Mesothelial cell of epicardium (in vitro differentiated cells): ENCODE data around the gene ROBO1. TPM values are rescaled to one million over a fixed set of nuclear protein-coding genes. Genes with fewer than 3 reads are reported as not detected.
"Not testable (repeated sequence)": the region's sequence is repeated elsewhere in the genome, so short reads cannot be mapped to it uniquely, and the experiment has no call there.

Experiments
- DNase-seq, 2 experiments: peaks; one replicate each; pipeline ENCODE4 v3.0.0; 2021; ENCODE audit warnings: low spot score in 2 of 2; ENCODE audit not compliant: unreplicated experiment in 2 of 2
- H3K27ac Mint-ChIP-seq: 2 replicates; pipeline ENCODE4 v1.8.0; 2021; ENCODE audit warnings: mixed read lengths
- H3K27me3 Mint-ChIP-seq: 2 replicates; pipeline ENCODE4 v1.8.0; 2021; ENCODE audit warnings: low read depth, mixed read lengths
- H3K36me3 Mint-ChIP-seq: 2 replicates; pipeline ENCODE4 v1.8.0; 2021; ENCODE audit warnings: mixed read lengths
- H3K4me1 Mint-ChIP-seq: 2 replicates; pipeline ENCODE4 v1.8.0; 2021; ENCODE audit warnings: mixed read lengths
- H3K4me3 Mint-ChIP-seq: 2 replicates; pipeline ENCODE4 v1.8.0; 2021; ENCODE audit warnings: mild to moderate bottlenecking, moderate library complexity, mixed read lengths
- H3K9me3 Mint-ChIP-seq: 2 replicates; pipeline ENCODE4 v1.8.0; 2021; ENCODE audit warnings: mixed read lengths
- total RNA-seq: library from RNA; stranded (reverse); gene quantifications from 3 replicates; pipeline ENCODE4 v1.2.1, GENCODE V29; 2021
- TF ChIP-seq, protein P1 (sequence below): fragments of 200-600 bp; sonication (generic); IDR thresholded peaks from one replicate; pipeline ENCODE4 v1.5.0; 2021; ENCODE audit warnings: antibody characterized with exemption; ENCODE audit not compliant: unreplicated experiment

ROBO1 gene
- total RNA-seq, 1 donor from 2014 or later: 143 TPM

DNA sequence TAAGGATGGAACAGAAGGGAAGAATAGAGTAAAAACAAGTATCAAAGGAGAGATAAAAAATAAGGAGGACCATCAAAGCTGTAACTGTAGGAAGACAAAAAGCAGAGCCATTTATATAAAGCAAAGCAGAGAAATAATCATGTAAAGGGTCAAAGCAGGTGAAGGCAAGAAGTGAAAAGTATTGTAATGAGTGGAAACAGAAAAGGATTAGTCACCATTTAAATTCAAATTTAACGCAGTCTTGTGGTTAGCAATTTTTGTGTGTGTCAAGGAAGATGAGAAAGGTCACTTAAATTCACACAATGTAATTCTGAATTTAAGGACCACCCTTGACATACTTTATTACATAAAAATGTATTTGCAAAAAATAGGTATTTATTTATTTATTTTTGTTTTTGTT is 567.8 kb downstream of the ROBO1 start:
- peaks cover 16% of the 10 kb centered on the region for H3K4me1 Mint-ChIP-seq
- no peaks in the 10 kb centered on the region for H3K27me3 Mint-ChIP-seq
- TF ChIP-seq, protein P1, sequence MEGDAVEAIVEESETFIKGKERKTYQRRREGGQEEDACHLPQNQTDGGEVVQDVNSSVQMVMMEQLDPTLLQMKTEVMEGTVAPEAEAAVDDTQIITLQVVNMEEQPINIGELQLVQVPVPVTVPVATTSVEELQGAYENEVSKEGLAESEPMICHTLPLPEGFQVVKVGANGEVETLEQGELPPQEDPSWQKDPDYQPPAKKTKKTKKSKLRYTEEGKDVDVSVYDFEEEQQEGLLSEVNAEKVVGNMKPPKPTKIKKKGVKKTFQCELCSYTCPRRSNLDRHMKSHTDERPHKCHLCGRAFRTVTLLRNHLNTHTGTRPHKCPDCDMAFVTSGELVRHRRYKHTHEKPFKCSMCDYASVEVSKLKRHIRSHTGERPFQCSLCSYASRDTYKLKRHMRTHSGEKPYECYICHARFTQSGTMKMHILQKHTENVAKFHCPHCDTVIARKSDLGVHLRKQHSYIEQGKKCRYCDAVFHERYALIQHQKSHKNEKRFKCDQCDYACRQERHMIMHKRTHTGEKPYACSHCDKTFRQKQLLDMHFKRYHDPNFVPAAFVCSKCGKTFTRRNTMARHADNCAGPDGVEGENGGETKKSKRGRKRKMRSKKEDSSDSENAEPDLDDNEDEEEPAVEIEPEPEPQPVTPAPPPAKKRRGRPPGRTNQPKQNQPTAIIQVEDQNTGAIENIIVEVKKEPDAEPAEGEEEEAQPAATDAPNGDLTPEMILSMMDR: no peak
- peaks cover 17% of the 10 kb centered on the region for H3K9me3 Mint-ChIP-seq
- DNase-seq: no peak
- peaks cover 2% of the 10 kb centered on the region for H3K36me3 Mint-ChIP-seq
- no peak overlapping the region for H3K27ac Mint-ChIP-seq
- no peak overlapping the region for H3K4me3 Mint-ChIP-seq

DNA sequence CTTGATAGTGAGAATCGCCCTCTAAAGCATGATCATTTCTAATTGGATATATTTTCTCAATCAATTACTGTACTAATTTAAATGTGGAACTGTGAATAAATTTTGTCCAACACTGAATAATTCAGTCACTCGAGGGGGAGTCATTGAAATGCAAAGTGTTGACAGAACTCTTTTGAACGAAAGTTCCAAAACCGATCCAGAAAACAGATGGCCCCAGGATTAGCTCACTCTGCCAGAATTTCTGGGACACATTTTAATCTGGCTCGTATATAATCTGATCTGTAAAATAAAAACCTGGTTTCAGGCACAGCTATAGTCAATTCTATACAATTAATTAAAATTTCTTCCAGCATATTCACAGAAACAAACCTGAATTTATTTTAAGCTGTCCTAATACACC is 580.4 kb downstream of the ROBO1 start:
- no peaks in the 10 kb centered on the region for H3K27me3 Mint-ChIP-seq
- peaks cover 6% of the 10 kb centered on the region for H3K4me1 Mint-ChIP-seq
- no peaks in the 10 kb centered on the region for H3K36me3 Mint-ChIP-seq
- H3K27ac Mint-ChIP-seq: no peak overlapping the region
- TF ChIP-seq, protein P1: no peak
- H3K9me3 Mint-ChIP-seq: no peaks in the 10 kb centered on the region
- H3K4me3 Mint-ChIP-seq: no peak overlapping the region
- no peak for DNase-seq

DNA sequence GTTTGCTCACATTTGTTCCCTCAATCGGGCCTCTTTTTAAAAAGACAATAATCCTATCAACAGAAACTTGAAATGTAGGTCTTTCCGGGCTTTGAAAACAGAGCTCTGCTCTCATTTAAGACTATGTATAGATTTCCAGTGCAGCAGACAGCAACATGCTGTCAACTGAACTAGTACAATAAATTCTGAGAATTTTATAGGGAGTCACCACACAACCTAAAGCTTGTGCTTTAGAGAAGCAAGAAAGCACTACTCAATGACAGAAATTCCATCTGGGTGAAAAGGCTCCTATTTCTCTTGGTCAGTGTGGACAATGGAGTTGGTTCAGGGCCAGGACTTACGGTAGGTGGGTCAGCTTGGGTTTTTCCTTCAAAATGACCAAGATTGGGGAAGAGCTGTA is 583.5 kb downstream of the ROBO1 start:
- Mint-ChIP-seq H3K36me3 (no peaks in the 10 kb centered on the region), H3K4me1 (peaks cover 6% of the 10 kb centered on the region), H3K27ac (no peak overlapping the region), H3K9me3 (no peaks in the 10 kb centered on the region), H3K27me3 (no peaks in the 10 kb centered on the region), H3K4me3 (no peak overlapping the region)
- no peak for DNase-seq
- TF ChIP-seq, protein P1: no peak

DNA sequence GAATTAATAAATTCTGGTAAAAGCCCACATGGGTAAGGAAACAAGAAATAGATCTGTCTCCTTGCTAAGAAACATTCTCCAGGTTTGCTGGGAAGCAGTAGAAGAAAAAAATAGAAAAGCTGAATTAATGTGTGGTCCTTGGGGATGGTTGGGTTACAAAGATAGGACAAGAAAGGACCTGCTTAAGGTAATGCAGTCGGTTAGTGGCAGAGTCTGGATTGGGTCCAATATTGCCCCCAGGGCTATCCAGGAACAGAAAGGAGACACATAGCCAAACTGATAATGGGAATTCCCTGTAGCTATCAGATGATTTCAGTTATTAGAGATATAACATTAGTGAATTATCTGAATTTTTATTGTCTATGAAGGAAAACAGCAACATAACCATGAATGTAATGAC is 584.3 kb downstream of the ROBO1 start:
- Mint-ChIP-seq H3K4me1 (peaks cover 6% of the 10 kb centered on the region), H3K27ac (no peak overlapping the region), H3K36me3 (no peaks in the 10 kb centered on the region), H3K9me3 (no peaks in the 10 kb centered on the region), H3K27me3 (no peaks in the 10 kb centered on the region), H3K4me3 (no peak overlapping the region)
- TF ChIP-seq, protein P1: no peak
- no peak for DNase-seq

DNA sequence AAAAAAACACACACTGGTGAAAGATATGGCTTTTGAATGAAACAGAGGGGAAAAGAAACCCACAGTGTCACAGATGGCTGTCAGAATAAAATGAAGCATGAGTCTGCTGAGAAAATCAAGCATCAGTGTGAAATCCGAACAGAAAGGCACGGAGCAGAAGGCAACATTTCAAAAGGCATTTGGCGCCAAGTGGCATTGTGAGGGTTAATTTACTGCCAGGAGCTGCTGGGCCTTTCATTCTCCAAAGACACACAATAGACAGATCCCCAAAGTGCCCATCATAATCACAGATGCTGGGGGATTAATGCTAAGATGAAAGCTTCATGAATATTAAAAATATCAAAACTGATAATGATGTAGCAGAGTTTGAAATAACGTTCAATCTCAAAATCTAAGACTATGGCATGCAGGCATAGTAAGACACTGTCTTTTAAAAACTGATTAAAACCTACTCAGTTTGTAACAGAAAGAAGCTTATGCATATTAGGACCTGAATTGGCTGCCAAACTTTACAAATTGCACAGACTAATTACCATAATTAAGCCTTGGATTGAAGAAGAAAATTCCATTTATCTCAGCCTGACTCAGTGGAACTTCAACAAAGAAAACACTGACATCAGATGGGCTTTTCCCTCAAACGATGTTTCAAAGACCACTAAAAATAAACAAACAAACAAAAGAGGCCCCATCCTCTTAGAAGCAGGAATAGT is 589.2 kb downstream of the ROBO1 start:
- Mint-ChIP-seq H3K27me3 (no peaks in the 10 kb centered on the region), H3K4me1 (peaks cover 2% of the 10 kb centered on the region), H3K4me3 (no peak overlapping the region), H3K9me3 (no peaks in the 10 kb centered on the region), H3K36me3 (no peaks in the 10 kb centered on the region), H3K27ac (no peak overlapping the region)
- no peak for DNase-seq
- TF ChIP-seq, protein P1: no peak

DNA sequence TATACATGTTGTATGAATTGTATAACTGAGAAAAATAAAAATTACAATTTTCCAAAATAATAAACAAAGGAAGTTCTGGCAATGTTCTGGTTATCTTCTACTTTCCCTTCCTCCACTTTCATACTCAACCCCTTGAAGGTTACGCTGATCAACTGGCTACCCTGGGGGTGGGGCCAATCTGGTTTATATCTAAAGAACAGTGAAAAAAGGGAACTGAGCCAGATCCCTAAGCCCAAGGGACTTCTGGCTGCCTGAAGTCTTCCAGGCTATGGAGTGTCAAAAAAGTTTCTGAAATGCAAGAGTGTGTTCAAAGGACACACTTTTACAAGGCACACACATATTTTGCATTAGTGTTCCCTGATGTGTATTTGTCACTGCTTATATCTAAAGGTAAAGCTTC is 591.9 kb downstream of the ROBO1 start:
- no peaks in the 10 kb centered on the region for H3K9me3 Mint-ChIP-seq
- H3K27ac Mint-ChIP-seq: no peak overlapping the region
- H3K27me3 Mint-ChIP-seq: no peaks in the 10 kb centered on the region
- H3K36me3 Mint-ChIP-seq: no peaks in the 10 kb centered on the region
- H3K4me1 Mint-ChIP-seq: peaks cover 2% of the 10 kb centered on the region
- no peak for DNase-seq
- no peak overlapping the region for H3K4me3 Mint-ChIP-seq
- TF ChIP-seq, protein P1: no peak

DNA sequence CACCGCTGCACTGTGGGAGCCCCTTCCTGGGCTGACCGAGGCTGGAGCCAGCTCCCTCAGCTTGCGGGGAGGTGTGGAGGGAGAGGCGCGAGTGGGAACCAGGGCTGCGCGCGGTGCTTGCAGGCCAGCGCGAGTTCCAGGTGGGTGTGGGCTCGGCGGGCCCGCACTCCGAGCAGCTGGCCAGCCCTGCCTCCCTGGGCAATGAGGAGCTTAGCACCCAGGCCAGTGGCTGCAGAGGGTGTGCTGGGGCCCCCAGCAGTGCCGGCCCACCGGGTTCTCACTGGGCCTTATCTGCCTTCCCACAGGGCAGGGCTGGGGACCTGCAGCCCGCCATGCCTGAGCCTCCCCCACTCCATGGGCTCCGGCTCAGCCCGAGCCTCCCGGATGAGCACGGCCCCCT is 594.5 kb downstream of the ROBO1 start:
- not testable (repeated sequence) for H3K36me3 Mint-ChIP-seq, H3K4me1 Mint-ChIP-seq, DNase-seq, H3K27ac Mint-ChIP-seq, H3K4me3 Mint-ChIP-seq, H3K9me3 Mint-ChIP-seq, H3K27me3 Mint-ChIP-seq
